ENCODE measurements around the gene USP35. TPM values are rescaled to one million over a fixed set of nuclear protein-coding genes. Genes with fewer than 3 reads are reported as not detected.

The USP35 gene
- polyA plus RNA-seq, 1 donor = 4.1 TPM

Other genes starting within 250 kb of the USP35 start
- gene INTS4, start 194.3 kb upstream of the USP35 start, polyA plus RNA-seq (ENCODE audit: insufficient read length) = 26.8 TPM
- gene KCTD14, start 165.6 kb upstream of the USP35 start, polyA plus RNA-seq (ENCODE audit: insufficient read length) = 1.2 TPM
- 1.2 TPM for gene THRSP, start 125.1 kb upstream of the USP35 start, polyA plus RNA-seq (ENCODE audit: insufficient read length)
- gene NDUFC2, start 109.1 kb upstream of the USP35 start, polyA plus RNA-seq (ENCODE audit: insufficient read length) = 156 TPM
- gene ALG8, start 49.3 kb upstream of the USP35 start, polyA plus RNA-seq (ENCODE audit: insufficient read length) = 23.8 TPM
- 8.2 TPM for gene KCTD21, start 293 bp upstream of the USP35 start, polyA plus RNA-seq (ENCODE audit: insufficient read length)
- gene GAB2, start 228.9 kb downstream of the USP35 start, polyA plus RNA-seq (ENCODE audit: insufficient read length) = 15.1 TPM